Activated CD8-positive, alpha-beta T cell treated with anti-CD3 and anti-CD28 coated beads, Interleukin-2, amount 10 ng/mL, durations not matched to agents 7 days and 5 days (primary cell): ENCODE measurements around the gene WHRN. TPM values are rescaled to one million over a fixed set of nuclear protein-coding genes. Genes with fewer than 3 reads are reported as not detected.

ENCODE experiments used
- ATAC-seq: fragments of 150-1000 bp; cut with Tn5 transposase; one replicate; pipeline ENCODE4 v1.10.0; 2021; ENCODE audit warnings: moderate library complexity
- CTCF ChIA-PET: fragments of 350-600 bp; sonication (Branson Sonifier 250); formaldehyde crosslinking; loops from one replicate; lab custom pipeline; 2021; ENCODE audit warnings: antibody characterized with exemption; lab: Charles Lee
- POLR2A ChIA-PET: fragments of 350-600 bp; sonication (Branson Sonifier 250); formaldehyde crosslinking; loops from one replicate; lab custom pipeline; 2021; ENCODE audit warnings: antibody characterized with exemption; lab: Charles Lee
- DNase-seq: peaks from one replicate; pipeline ENCODE4 v3.0.0-alpha.2; 2020
- H3K27ac Mint-ChIP-seq: one replicate; pipeline ENCODE4 v1.8.0; 2021; ENCODE audit warnings: mild to moderate bottlenecking, mixed read lengths
- H3K27me3 Mint-ChIP-seq: one replicate; pipeline ENCODE4 v1.8.0; 2021; ENCODE audit warnings: low read depth, mixed read lengths
- H3K36me3 Mint-ChIP-seq: one replicate; pipeline ENCODE4 v1.8.0; 2021; ENCODE audit warnings: low read depth, mixed read lengths
- H3K4me1 Mint-ChIP-seq: one replicate; pipeline ENCODE4 v1.8.0; 2021; ENCODE audit warnings: low read depth, mixed read lengths
- H3K4me3 Mint-ChIP-seq: one replicate; pipeline ENCODE4 v1.8.0; 2021; ENCODE audit warnings: mild to moderate bottlenecking, mixed read lengths
- H3K9me3 Mint-ChIP-seq: one replicate; pipeline ENCODE4 v1.8.0; 2022; ENCODE audit warnings: mixed read lengths; ENCODE audit not compliant: insufficient read depth
- total RNA-seq, 2 experiments: library from RNA; stranded (reverse); gene quantifications; one replicate each; pipeline ENCODE4 v1.2.3, GENCODE V29; 2021

The WHRN gene
- 1 to 10 TPM; 2.6 to 4.1 TPM for total RNA-seq

- Mint-ChIP-seq H3K9me3 (no peaks in the 10 kb centered on the region), H3K27ac (peak within 1 kb of the TSS; percentile 56), H3K4me3 (peak within 1 kb of the TSS; percentile 75), H3K36me3 (no peaks in the 10 kb centered on the region), H3K27me3 (peaks cover 63% of the 10 kb centered on the region), H3K4me1 (peaks cover 25% of the 10 kb centered on the region)
- ChIA-PET POLR2A (interaction anchor here (0.7 to 1.1 kb wide), 3 partner anchors 37 to 82 kb away, joined by 3 to 5 read pairs (median 3); partner anchors contain the start of gene ATP6V1G1), CTCF (interaction anchor here (0.6 to 10.8 kb wide), 7 partner anchors 19 to 402 kb away, joined by 3 to 145 read pairs (median 10); no protein-coding TSS in a partner anchor)
- ATAC-seq: peak; percentile 84
- peak; percentile 91 for DNase-seq
These were observed at the start of gene WHRN for GRCh38 chr9:114505187-114506081. Gene WHRN (minus strand): TSS chr9:114505473. CDS start chr9:114504801, 672 bp downstream.

- CTCF ChIA-PET: no interaction called here
- POLR2A ChIA-PET: no interaction called here
- Mint-ChIP-seq H3K4me1 (no peaks in the 10 kb centered on the region), H3K27me3 (peaks cover 12% of the 10 kb centered on the region), H3K4me3 (no peak overlapping the region), H3K27ac (no peak overlapping the region), H3K36me3 (no peaks in the 10 kb centered on the region), H3K9me3 (no peaks in the 10 kb centered on the region)
- no peak for DNase-seq
- ATAC-seq: no peak
These were observed 47.9 kb upstream of the WHRN start for GRCh38 chr9:114553202-114553601.

- ChIA-PET CTCF (no interaction called here), POLR2A (no interaction called here)
- Mint-ChIP-seq H3K4me1 (no peaks in the 10 kb centered on the region), H3K4me3 (no peak overlapping the region), H3K36me3 (no peaks in the 10 kb centered on the region), H3K27ac (no peak overlapping the region), H3K27me3 (peaks cover 12% of the 10 kb centered on the region), H3K9me3 (no peaks in the 10 kb centered on the region)
- ATAC-seq (no peak), DNase-seq (no peak)
These were observed 47.4 kb upstream of the WHRN start for GRCh38 chr9:114552706-114553105.

- ChIA-PET POLR2A (no interaction called here), CTCF (interaction anchor here (0.8 kb wide), 1 partner anchor 101 kb away, joined by 3 read pairs; no protein-coding TSS in a partner anchor)
- H3K9me3 Mint-ChIP-seq: no peaks in the 10 kb centered on the region
- no peak for DNase-seq
- H3K27me3 Mint-ChIP-seq: peaks cover 18% of the 10 kb centered on the region
- no peaks in the 10 kb centered on the region for H3K4me1 Mint-ChIP-seq
- ATAC-seq: no peak
- no peak overlapping the region for H3K27ac Mint-ChIP-seq
- H3K36me3 Mint-ChIP-seq: no peaks in the 10 kb centered on the region
- H3K4me3 Mint-ChIP-seq: no peak overlapping the region
These were observed 46.7 kb upstream of the WHRN start for GRCh38 chr9:114551750-114552685.

GRCh38 chr9:114549697-114550330 lies 44.5 kb upstream of the WHRN start:
- no peaks in the 10 kb centered on the region for H3K4me1 Mint-ChIP-seq
- no peaks in the 10 kb centered on the region for H3K36me3 Mint-ChIP-seq
- no peak overlapping the region for H3K27ac Mint-ChIP-seq
- ChIA-PET POLR2A (no interaction called here), CTCF (interaction anchor here (0.8 kb wide), 1 partner anchor 12 kb away, joined by 3 read pairs; no protein-coding TSS in a partner anchor)
- ATAC-seq: no peak
- no peak overlapping the region for H3K4me3 Mint-ChIP-seq
- H3K27me3 Mint-ChIP-seq: peaks cover 22% of the 10 kb centered on the region
- DNase-seq: no peak
- no peaks in the 10 kb centered on the region for H3K9me3 Mint-ChIP-seq

- Mint-ChIP-seq H3K9me3 (no peaks in the 10 kb centered on the region), H3K4me3 (no peak overlapping the region), H3K4me1 (no peaks in the 10 kb centered on the region), H3K27ac (no peak overlapping the region), H3K27me3 (peaks cover 30% of the 10 kb centered on the region), H3K36me3 (no peaks in the 10 kb centered on the region)
- CTCF ChIA-PET: interaction anchor here (0.6 to 2.5 kb wide), 3 partner anchors 8 to 1615 kb away, joined by 3 to 14 read pairs (median 7); no protein-coding TSS in a partner anchor
- DNase-seq (no peak), ATAC-seq (no peak)
- POLR2A ChIA-PET: no interaction called here
These were observed 41.6 kb upstream of the WHRN start for GRCh38 chr9:114546851-114547250.

- ChIA-PET POLR2A (no interaction called here), CTCF (interaction anchor here (1.2 kb wide), 1 partner anchor 108 kb away, joined by 3 read pairs; no protein-coding TSS in a partner anchor)
- Mint-ChIP-seq H3K27me3 (peaks cover 30% of the 10 kb centered on the region), H3K36me3 (no peaks in the 10 kb centered on the region), H3K4me1 (no peaks in the 10 kb centered on the region), H3K9me3 (no peaks in the 10 kb centered on the region), H3K4me3 (no peak overlapping the region), H3K27ac (no peak overlapping the region)
- ATAC-seq: no peak
- no peak for DNase-seq
These were observed 39.8 kb upstream of the WHRN start for GRCh38 chr9:114545055-114545454.

- Mint-ChIP-seq H3K9me3 (no peaks in the 10 kb centered on the region), H3K4me1 (no peaks in the 10 kb centered on the region), H3K4me3 (no peak overlapping the region), H3K36me3 (no peaks in the 10 kb centered on the region), H3K27me3 (peaks cover 20% of the 10 kb centered on the region), H3K27ac (no peak overlapping the region)
- CTCF ChIA-PET: interaction anchor here (2.8 to 3.2 kb wide), 2 partner anchors 8 to 113 kb away, joined by 14 to 35 read pairs; no protein-coding TSS in a partner anchor
- POLR2A ChIA-PET: no interaction called here
- no peak for ATAC-seq
- DNase-seq: no peak
These were observed 34.6 kb upstream of the WHRN start for GRCh38 chr9:114539701-114540380.

GRCh38 chr9:114538241-114538640 lies 33.0 kb upstream of the WHRN start:
- Mint-ChIP-seq H3K4me1 (no peaks in the 10 kb centered on the region), H3K27ac (no peak overlapping the region), H3K36me3 (no peaks in the 10 kb centered on the region), H3K9me3 (no peaks in the 10 kb centered on the region), H3K27me3 (peaks cover 14% of the 10 kb centered on the region), H3K4me3 (no peak overlapping the region)
- ATAC-seq (peak; percentile 70), DNase-seq (peak; percentile 45)
- ChIA-PET CTCF (interaction anchor here (0.7 to 3.2 kb wide), 7 partner anchors 10 to 143 kb away, joined by 3 to 35 read pairs (median 5); partner anchors contain the start of gene TEX48), POLR2A (interaction anchor here (0.7 to 1.2 kb wide), 2 partner anchors 11 to 17 kb away, joined by 3 to 5 read pairs; no protein-coding TSS in a partner anchor)

- ATAC-seq (no peak), DNase-seq (no peak)
- no peak overlapping the region for H3K27ac Mint-ChIP-seq
- H3K4me3 Mint-ChIP-seq: no peak overlapping the region
- no peaks in the 10 kb centered on the region for H3K36me3 Mint-ChIP-seq
- H3K27me3 Mint-ChIP-seq: peaks cover 14% of the 10 kb centered on the region
- POLR2A ChIA-PET: no interaction called here
- H3K4me1 Mint-ChIP-seq: no peaks in the 10 kb centered on the region
- CTCF ChIA-PET: interaction anchor here (1.1 kb wide), 2 partner anchors 26 to 46 kb away, joined by 3 read pairs; no protein-coding TSS in a partner anchor
- no peaks in the 10 kb centered on the region for H3K9me3 Mint-ChIP-seq
These were observed 27.4 kb upstream of the WHRN start for GRCh38 chr9:114532561-114533237.
